Vagina (tissue), 2 donors: ENCODE results near the gene WASF3.

Source experiments
- CTCF ChIP-seq, 3 experiments: fragments of 450-650 bp in 2 of 3; fragments of 200-600 bp in 1 of 3; sonication (generic) in 1 of 3; IDR thresholded peaks; one replicate each; pipeline ENCODE4 v1.5.1; 2017 to 2019; ENCODE audit warnings: antibody characterized with exemption in 3 of 3, mild to moderate bottlenecking in 2 of 3, moderate library complexity in 2 of 3
- POLR2AphosphoS5 ChIP-seq, 2 donors: sonication (generic); formaldehyde crosslinking; IDR thresholded peaks; one replicate each; pipeline ENCODE4 v1.9.0; 2017; ENCODE audit warnings: antibody characterized with exemption in 2 of 2, mild to moderate bottlenecking in 2 of 2, low read depth in 1 of 2; ENCODE audit not compliant: insufficient read depth in 1 of 2

- no peak for TF ChIP-seq POLR2AphosphoS5 (IDR thresholded peaks at IDR 0.05; ENCODE audit: insufficient read depth in 1 of 2, low read depth in 1 of 2)
- TF ChIP-seq CTCF (IDR thresholded peaks at IDR 0.05) = no peak
Observed at GRCh38 chr13:26616126-26616525, 58.6 kb downstream of the WASF3 start.
